IMR-90 (cell line): ENCODE data around the gene ETV6. TPM values are rescaled to one million over a fixed set of nuclear protein-coding genes. Genes with fewer than 3 reads are reported as not detected.

Experiments used
- ATAC-seq: fragments of 200-7000 bp; cut with Tn5 transposase; 2 replicates; pipeline ENCODE4 v1.9.1; 2020; ENCODE audit warnings: low read depth, mild to moderate bottlenecking, moderate library complexity
- BruUV-seq: library from RNA; stranded (reverse); fragments of 400-500 nt; replicated peaks from 2 replicates; lab custom pipeline; 2021; lab: Mats Ljungman, UMichigan
- CTCF ChIA-PET: fragments of 300-600 bp; formaldehyde crosslinking; extraction: SDS; loops from one replicate; lab custom pipeline; 2021; ENCODE audit warnings: antibody characterized with exemption; lab: Yijun Ruan, JAX
- POLR2A ChIA-PET: fragments of 300-600 bp; sonication (Branson Sonifier 250); formaldehyde crosslinking; loops from one replicate; lab custom pipeline; 2022; ENCODE audit warnings: antibody characterized with exemption; ENCODE audit not compliant: unreplicated experiment; lab: Charles Lee
- DNase-seq: peaks from one replicate; pipeline ENCODE4 v3.0.0; 2013
- H2AFZ ChIP-seq: replicated peaks from 2 replicates; pipeline ENCODE3; 2013; ENCODE audit warnings: low read length, mild to moderate bottlenecking; ENCODE audit not compliant: poor library complexity
- H2AK5ac ChIP-seq: 2 replicates; pipeline ENCODE4 v1.6.1; 2013; ENCODE audit warnings: low read depth, low read length, inconsistent platforms
- H2AK9ac ChIP-seq: replicated peaks from 2 replicates; pipeline ENCODE3; 2013; ENCODE audit warnings: mild to moderate bottlenecking, low read depth, low read length, moderate library complexity; ENCODE audit not compliant: poor library complexity
- H2BK120ac ChIP-seq: 2 replicates; pipeline ENCODE4 v1.6.1; 2013; ENCODE audit warnings: low read depth, low read length, inconsistent platforms
- H2BK15ac ChIP-seq: 3 replicates; pipeline ENCODE4 v1.6.1; 2013; ENCODE audit warnings: low read depth, low read length, inconsistent platforms
- H2BK20ac ChIP-seq: 2 replicates; pipeline ENCODE4 v1.6.1; 2013; ENCODE audit warnings: low read depth, mild to moderate bottlenecking, inconsistent platforms, low read length, moderate library complexity
- H2BK5ac ChIP-seq: 2 replicates; pipeline ENCODE4 v1.6.1; 2013; ENCODE audit warnings: mild to moderate bottlenecking, low read depth, low read length, inconsistent platforms; ENCODE audit not compliant: poor library complexity, severe bottlenecking
- H3K14ac ChIP-seq: replicated peaks from 2 replicates; pipeline ENCODE4 v1.6.1; 2013; ENCODE audit warnings: low read depth, low read length, inconsistent platforms
- H3K18ac ChIP-seq: 2 replicates; pipeline ENCODE4 v1.6.1; 2013; ENCODE audit warnings: low read depth, low read length, control low read depth
- H3K23ac ChIP-seq: 2 replicates; pipeline ENCODE4 v1.6.1; 2013; ENCODE audit warnings: low read depth, low read length, inconsistent platforms
- H3K27ac ChIP-seq: 2 replicates; pipeline ENCODE4 v1.5.1; 2013; ENCODE audit warnings: mild to moderate bottlenecking, control low read depth, low read length; ENCODE audit not compliant: insufficient read depth
- H3K27me3 ChIP-seq: 2 replicates; pipeline ENCODE4 v1.6.1; 2013; ENCODE audit warnings: low read length; ENCODE audit not compliant: control insufficient read depth, insufficient read depth
- H3K36me3 ChIP-seq: 2 replicates; pipeline ENCODE4 v1.6.1; 2013; ENCODE audit warnings: low read length, mixed read lengths; ENCODE audit not compliant: control insufficient read depth, insufficient read depth
- H3K4ac ChIP-seq: 2 replicates; pipeline ENCODE4 v1.6.1; 2013; ENCODE audit warnings: low read depth, low read length, inconsistent platforms
- H3K4me1 ChIP-seq: 2 replicates; pipeline ENCODE4 v1.6.1; 2013; ENCODE audit warnings: low read length, mixed read lengths; ENCODE audit not compliant: control insufficient read depth, insufficient read depth
- H3K4me2 ChIP-seq: 2 replicates; pipeline ENCODE4 v1.6.1; 2013; ENCODE audit warnings: low read depth, mild to moderate bottlenecking, control low read depth, low read length, moderate library complexity
- H3K4me3 ChIP-seq: 2 replicates; pipeline ENCODE4 v1.5.1; 2013; ENCODE audit warnings: low read depth, mild to moderate bottlenecking, control low read depth, low read length, moderate library complexity; ENCODE audit not compliant: insufficient read depth
- H3K56ac ChIP-seq: 2 replicates; pipeline ENCODE4 v1.6.1; 2013; ENCODE audit warnings: low read length, inconsistent platforms; ENCODE audit not compliant: insufficient read depth; ENCODE audit errors: extremely low read depth
- H3K79me1 ChIP-seq, 2 experiments: 2 replicates each; pipeline ENCODE4 v1.6.1; 2013; ENCODE audit warnings: low read length in 2 of 2, inconsistent platforms in 1 of 2, low read depth in 1 of 2
- H3K9ac ChIP-seq: 2 replicates; pipeline ENCODE4 v1.6.1; 2013; ENCODE audit warnings: low read depth, low read length, control low read depth
- H3K9me1 ChIP-seq: 2 replicates; pipeline ENCODE4 v1.6.1; 2013; ENCODE audit warnings: low read length, inconsistent platforms; ENCODE audit not compliant: insufficient read depth
- H3K9me3 ChIP-seq: 2 replicates; pipeline ENCODE4 v1.6.1; 2013; ENCODE audit warnings: low read length; ENCODE audit not compliant: control insufficient read depth, insufficient read depth
- H4K20me1 ChIP-seq: 2 replicates; pipeline ENCODE4 v1.6.1; 2013; ENCODE audit warnings: low read length, inconsistent platforms; ENCODE audit not compliant: insufficient read depth
- H4K5ac ChIP-seq: 2 replicates; pipeline ENCODE4 v1.6.1; 2013; ENCODE audit warnings: mild to moderate bottlenecking, low read depth, low read length, control low read depth
- H4K8ac ChIP-seq, 2 experiments: 2 replicates each; pipeline ENCODE4 v1.6.1; 2013; ENCODE audit warnings: low read depth in 2 of 2, low read length in 2 of 2, control low read depth in 1 of 2, inconsistent platforms in 1 of 2
- H4K91ac ChIP-seq: 2 replicates; pipeline ENCODE4 v1.6.1; 2013; ENCODE audit warnings: low read depth, low read length, inconsistent platforms; ENCODE audit not compliant: insufficient read depth
- SMC3 ChIP-seq: fragments of 150-350 bp; IDR thresholded peaks from 2 replicates; pipeline ENCODE4 v1.6.1; 2016; ENCODE audit warnings: low read depth, mild to moderate bottlenecking, antibody characterized with exemption, low read length, moderate library complexity
- WGBS, 2 experiments: methylation state at CpG; one replicate each; pipeline versions ENCODE4 v1.1.5 to v1.1.7; 2013; ENCODE audit warnings: missing lambda C conversion rate in 2 of 2; ENCODE audit not compliant: insufficient read length in 1 of 2; ENCODE audit errors: extremely low coverage in 2 of 2; 5-methylcytosine and 5-hydroxymethylcytosine counted together
- dilution Hi-C: fragments of 300-500 bp; cut with HindIII; formaldehyde crosslinking; loops from one replicate; pipeline ENCODE4 v1.14.3; 2018; ENCODE audit warnings: low sequenced_read_pairs; ENCODE audit not compliant: unreplicated experiment
- in situ Hi-C: fragments of 300-500 bp; cut with MboI; formaldehyde crosslinking; loops from 3 replicates; pipeline ENCODE4 v1.14.3; 2019; ENCODE audit warnings: low sequenced_read_pairs, inconsistent platforms, mixed read lengths
- intact Hi-C: fragments of 100-400 bp; cut with micrococcal nuclease; formaldehyde crosslinking; loops from 2 replicates; pipeline ENCODE4 v1.10.0; 2022
- polyA plus RNA-seq, 3 experiments: library from polyadenylated mRNA; depleted of rRNA; stranded (reverse); fragments of >200 nt; gene quantifications; 2 replicates each; pipeline ENCODE4 v1.2.3, GENCODE V29; 2012; ENCODE audit warnings: low replicate concordance in 1 of 3
- total RNA-seq: library from RNA; depleted of rRNA; stranded (reverse); fragments of >200 nt; gene quantifications from 2 replicates; pipeline ENCODE4 v1.2.3, GENCODE V29; 2012

The ETV6 gene
- total and polyA plus RNA-seq, 2 of the 4 experiments (the other 2 are of a cell fraction), result 8.4 to 9.9 TPM

- Histone ChIP-seq H3K56ac (peak overlapping the region; percentile 23; the same call in 1 of the 2 replicates), H3K23ac (peak overlapping the region; percentile 62; the same call in 1 of the 2 replicates), H3K9me1 (peaks cover 3% of the 10 kb centered on the region; the same call in 1 of the 2 replicates), H3K18ac (peak overlapping the region; percentile 88; the same call in 1 of the 2 replicates), H3K9me3 (peaks cover 2% of the 10 kb centered on the region; the same call in 1 of the 2 replicates), H2BK20ac (peak overlapping the region; percentile 90), H2BK120ac (peak overlapping the region; percentile 86), H4K91ac (peak overlapping the region; percentile 12), H2AK9ac (no peak overlapping the region), H3K9ac (no peak overlapping the region; the same call in 1 of the 2 replicates), H4K20me1 (no peaks in the 10 kb centered on the region), H3K4ac (peak overlapping the region; percentile 71), H3K4me1 (peaks cover 4% of the 10 kb centered on the region; the same call in 1 of the 2 replicates), H2AK5ac (peak overlapping the region; percentile 11; the same call in 1 of the 2 replicates), H2AFZ (no peak overlapping the region), H3K4me3 (no peak overlapping the region), H2BK15ac (peak overlapping the region; percentile 38; the same call in 1 of the 3 replicates), H3K27me3 (peaks cover 2% of the 10 kb centered on the region; the same call in 1 of the 2 replicates), H2BK5ac (peak overlapping the region; percentile 93), H3K4me2 (peak overlapping the region; percentile 59; the same call in 1 of the 2 replicates), H3K27ac (no peak overlapping the region), H4K5ac (peak overlapping the region; percentile 76; the same call in 1 of the 2 replicates), H3K14ac (peak overlapping the region; percentile 64; the same call in 1 of the 2 replicates), H4K8ac (peak overlapping the region; percentile 28 to 83; a peak in 3 of 4 replicates), H3K36me3 (no peaks in the 10 kb centered on the region), H3K79me1 (no peaks in the 10 kb centered on the region)
- TF ChIP-seq SMC3, result no peak
- in situ Hi-C loops (no loop called here), intact Hi-C loops (no loop called here), dilution Hi-C loops (no loop called here)
- no CpG with 5 or more reads among the region's 5 CpGs for WGBS, 2 experiments
- CTCF ChIA-PET, result interaction anchor here (0.6 kb wide), 1 partner anchor 135 kb away, joined by 3 read pairs; no protein-coding TSS in a partner anchor
- POLR2A ChIA-PET, result interaction anchor here (0.6 kb wide), 1 partner anchor 44 kb away, joined by 3 read pairs; no protein-coding TSS in a partner anchor
- DNase-seq (peak; percentile 63), ATAC-seq (peak; percentile 94)
- no TSS peak for BruUV-seq
These were observed 256.9 kb downstream of the ETV6 start for GRCh38 chr12:11906286-11906935.
